ENCODE results near the gene WDR18.
A peak's percentile ranks its signal among the peaks of the same experiment; 100 is the strongest.

The WDR18 gene

GRCh38 chr19:984165-984967, at the start of gene WDR18:
Gene WDR18 (plus strand): TSS chr19:984345. CDS start chr19:984354, 9 bp downstream.
- peak; percentile 87 for DNase-seq

- no peak for DNase-seq
Observed at GRCh38 chr19:934865-935479, 49.2 kb upstream of the WDR18 start.

GRCh38 chr19:936175-936546, 48.0 kb upstream of the WDR18 start:
- no peak for DNase-seq

- no peak for DNase-seq
Observed at GRCh38 chr19:937259-937694, 46.9 kb upstream of the WDR18 start.

- DNase-seq = no peak
Observed at GRCh38 chr19:938233-938923, 45.8 kb upstream of the WDR18 start.

GRCh38 chr19:939439-939838, 44.7 kb upstream of the WDR18 start:
- no peak for DNase-seq

GRCh38 chr19:939922-940321, 44.2 kb upstream of the WDR18 start:
- DNase-seq = no peak

GRCh38 chr19:940591-941291, 43.4 kb upstream of the WDR18 start:
- peak; percentile 61 for DNase-seq

GRCh38 chr19:941292-942132, 42.6 kb upstream of the WDR18 start:
- no peak for DNase-seq

- no peak for DNase-seq
Observed at GRCh38 chr19:942133-942645, 42.0 kb upstream of the WDR18 start.

GRCh38 chr19:943551-944170, 40.5 kb upstream of the WDR18 start:
- no peak for DNase-seq

GRCh38 chr19:944171-944567, 40.0 kb upstream of the WDR18 start:
- DNase-seq = no peak

GRCh38 chr19:944663-945241, 39.4 kb upstream of the WDR18 start:
- no peak for DNase-seq

GRCh38 chr19:945401-946252, 38.5 kb upstream of the WDR18 start:
- DNase-seq = no peak

- DNase-seq = no peak
Observed at GRCh38 chr19:947090-947706, 36.9 kb upstream of the WDR18 start.

- no peak for DNase-seq
Observed at GRCh38 chr19:947707-948539, 36.2 kb upstream of the WDR18 start.

- no peak for DNase-seq
Observed at GRCh38 chr19:948842-949496, 35.2 kb upstream of the WDR18 start.

- no peak for DNase-seq
Observed at GRCh38 chr19:950352-951066, 33.6 kb upstream of the WDR18 start.
